Mesothelial cell of epicardium (in vitro differentiated cells): Measurements from ENCODE around the gene AGTPBP1. TPM values are rescaled to one million over a fixed set of nuclear protein-coding genes. Genes with fewer than 3 reads are reported as not detected.

Experiments used
- DNase-seq, 2 experiments: peaks; one replicate each; pipeline ENCODE4 v3.0.0; 2021; ENCODE audit warnings: low spot score in 2 of 2; ENCODE audit not compliant: unreplicated experiment in 2 of 2
- H3K27ac Mint-ChIP-seq: 2 replicates; pipeline ENCODE4 v1.8.0; 2021; ENCODE audit warnings: mixed read lengths
- H3K27me3 Mint-ChIP-seq: 2 replicates; pipeline ENCODE4 v1.8.0; 2021; ENCODE audit warnings: low read depth, mixed read lengths
- H3K36me3 Mint-ChIP-seq: 2 replicates; pipeline ENCODE4 v1.8.0; 2021; ENCODE audit warnings: mixed read lengths
- H3K4me1 Mint-ChIP-seq: 2 replicates; pipeline ENCODE4 v1.8.0; 2021; ENCODE audit warnings: mixed read lengths
- H3K4me3 Mint-ChIP-seq: 2 replicates; pipeline ENCODE4 v1.8.0; 2021; ENCODE audit warnings: mild to moderate bottlenecking, moderate library complexity, mixed read lengths
- H3K9me3 Mint-ChIP-seq: 2 replicates; pipeline ENCODE4 v1.8.0; 2021; ENCODE audit warnings: mixed read lengths
- CTCF ChIP-seq: fragments of 200-600 bp; sonication (generic); IDR thresholded peaks from one replicate; pipeline ENCODE4 v1.5.0; 2021; ENCODE audit warnings: antibody characterized with exemption; ENCODE audit not compliant: unreplicated experiment
- total RNA-seq: library from RNA; stranded (reverse); gene quantifications from 3 replicates; pipeline ENCODE4 v1.2.1, GENCODE V29; 2021

AGTPBP1 gene
- total RNA-seq, 1 donor from 2014 or later, result 26.0 TPM

- no peak for DNase-seq
- Mint-ChIP-seq H3K4me3 (no peak overlapping the region), H3K4me1 (no peaks in the 10 kb centered on the region), H3K36me3 (peaks cover 8% of the 10 kb centered on the region), H3K27ac (no peak overlapping the region), H3K27me3 (no peaks in the 10 kb centered on the region), H3K9me3 (no peaks in the 10 kb centered on the region)
- TF ChIP-seq CTCF, result no peak
Measured at GRCh38 chr9:85662573-85662972, 79.2 kb downstream of the AGTPBP1 start.

- no peaks in the 10 kb centered on the region for H3K9me3 Mint-ChIP-seq
- no peak overlapping the region for H3K27ac Mint-ChIP-seq
- H3K4me1 Mint-ChIP-seq, result peaks cover 2% of the 10 kb centered on the region
- peaks cover 3% of the 10 kb centered on the region for H3K36me3 Mint-ChIP-seq
- no peaks in the 10 kb centered on the region for H3K27me3 Mint-ChIP-seq
- no peak overlapping the region for H3K4me3 Mint-ChIP-seq
- TF ChIP-seq CTCF, result no peak
- DNase-seq, result no peak
Measured at GRCh38 chr9:85658716-85659115, 83.0 kb downstream of the AGTPBP1 start.

DNA sequence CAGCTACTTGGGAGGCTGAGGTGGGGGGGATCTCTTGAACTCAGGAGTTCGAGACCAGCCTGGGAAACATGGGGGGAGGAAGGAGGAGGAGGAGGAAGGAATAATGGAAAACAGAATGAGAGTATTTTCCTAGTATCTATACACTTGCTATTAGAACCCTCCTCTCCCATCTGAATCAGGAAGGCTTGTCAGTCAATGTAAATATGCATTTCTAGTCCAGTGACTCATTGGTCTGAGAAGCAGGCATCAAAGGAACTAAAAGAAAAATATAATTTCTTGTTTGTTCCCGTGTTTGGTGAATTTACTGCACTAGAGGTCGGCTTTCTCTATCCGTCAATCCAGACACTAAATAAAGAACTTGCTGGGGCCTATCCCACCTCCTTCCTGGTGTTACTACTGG, 88.6 kb downstream of the AGTPBP1 start:
- TF ChIP-seq CTCF, result no peak
- no peak for DNase-seq
- Mint-ChIP-seq H3K4me1 (peaks cover 2% of the 10 kb centered on the region), H3K36me3 (peaks cover 8% of the 10 kb centered on the region), H3K9me3 (no peaks in the 10 kb centered on the region), H3K27ac (no peak overlapping the region), H3K27me3 (no peaks in the 10 kb centered on the region), H3K4me3 (no peak overlapping the region)

DNA sequence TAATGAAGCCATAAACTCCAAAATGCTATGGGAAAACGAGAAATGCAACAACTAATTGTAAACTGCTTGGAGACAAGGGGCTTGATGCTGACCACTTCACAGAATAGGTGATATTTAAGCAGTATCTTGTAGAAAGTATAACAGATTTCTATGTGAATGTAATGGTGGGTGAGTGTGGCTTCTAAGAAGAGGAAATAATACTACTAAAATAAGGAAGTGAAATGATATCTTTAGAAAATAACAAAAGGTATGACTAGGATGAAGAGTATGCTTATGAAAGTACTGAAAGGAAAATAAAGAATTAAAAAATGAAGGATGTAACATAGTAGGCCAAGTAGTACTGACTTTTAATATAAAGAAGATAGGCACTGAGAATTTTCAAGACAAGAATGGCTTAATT, 94.2 kb downstream of the AGTPBP1 start:
- Mint-ChIP-seq H3K9me3 (no peaks in the 10 kb centered on the region), H3K36me3 (peaks cover 10% of the 10 kb centered on the region), H3K4me3 (no peak overlapping the region), H3K27ac (no peak overlapping the region), H3K4me1 (no peaks in the 10 kb centered on the region), H3K27me3 (no peaks in the 10 kb centered on the region)
- TF ChIP-seq CTCF, result no peak
- no peak for DNase-seq

DNA sequence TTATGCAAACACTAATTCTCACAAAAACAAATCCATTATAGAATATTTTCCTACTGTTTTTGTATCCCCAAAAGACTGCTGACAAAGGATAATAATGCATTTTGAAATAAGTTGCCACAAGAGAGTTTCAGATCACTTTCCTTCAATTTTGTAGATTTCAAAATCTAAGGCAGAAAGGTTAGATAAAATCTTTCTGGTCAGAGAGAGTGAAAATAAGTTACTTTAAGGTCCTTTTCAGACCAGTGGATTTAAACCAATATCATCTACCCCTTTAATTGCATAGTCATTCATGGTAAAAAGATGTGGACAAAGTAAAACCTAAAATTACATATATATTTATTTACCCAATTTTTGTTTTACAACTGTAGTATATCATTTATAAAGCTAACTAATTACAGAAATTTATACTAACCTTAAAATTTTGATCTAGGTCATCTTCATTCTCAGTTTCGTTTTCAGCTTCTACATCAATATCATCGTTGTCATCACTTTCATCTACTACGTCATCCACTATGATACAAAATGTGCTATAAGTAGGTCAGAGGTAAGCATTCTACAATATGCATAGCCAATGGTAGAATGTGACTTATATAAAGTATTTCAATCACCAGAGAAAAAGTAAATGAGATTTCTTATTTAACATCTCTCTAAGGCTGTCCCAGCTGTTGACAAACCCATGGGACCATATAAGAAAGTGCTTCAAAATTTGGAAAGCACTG, 95.7 kb downstream of the AGTPBP1 start:
- Mint-ChIP-seq H3K27me3 (no peaks in the 10 kb centered on the region), H3K27ac (no peak overlapping the region), H3K9me3 (no peaks in the 10 kb centered on the region), H3K4me1 (no peaks in the 10 kb centered on the region), H3K36me3 (peaks cover 16% of the 10 kb centered on the region), H3K4me3 (no peak overlapping the region)
- DNase-seq, result no peak
- TF ChIP-seq CTCF, result no peak

GRCh38 chr9:85640425-85640824, 101.3 kb downstream of the AGTPBP1 start:
- peaks cover 6% of the 10 kb centered on the region for H3K36me3 Mint-ChIP-seq
- no peak overlapping the region for H3K4me3 Mint-ChIP-seq
- no peak for DNase-seq
- H3K4me1 Mint-ChIP-seq, result no peaks in the 10 kb centered on the region
- H3K27me3 Mint-ChIP-seq, result no peaks in the 10 kb centered on the region
- H3K27ac Mint-ChIP-seq, result no peak overlapping the region
- H3K9me3 Mint-ChIP-seq, result no peaks in the 10 kb centered on the region
- TF ChIP-seq CTCF, result no peak
